ENCODE data around the gene VRK1.

DNA sequence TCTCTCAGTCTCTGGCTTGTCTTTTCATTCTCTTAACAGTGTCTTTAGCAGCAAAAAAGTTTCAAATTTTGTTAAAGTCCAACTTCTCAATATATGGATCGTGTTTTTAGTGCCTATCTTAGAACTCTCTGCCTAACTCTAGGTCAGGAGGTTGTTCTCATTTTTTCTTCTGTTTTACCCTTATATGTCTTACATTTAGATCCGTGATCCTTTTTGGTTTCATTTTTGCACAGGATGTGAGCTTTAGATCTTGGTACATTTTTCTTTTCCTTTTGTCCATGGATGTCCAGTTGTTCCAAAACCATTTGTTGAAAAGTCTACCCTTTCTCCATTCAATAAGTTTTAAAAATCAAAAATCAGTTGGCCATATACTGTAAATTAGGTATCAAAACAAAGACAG, 6.8 kb downstream of the VRK1 start:
- TF ChIP-seq FOXK1 (CRISPR knock-in tag; IDR thresholded peaks at IDR 0.05) (no peak), ESRRA (CRISPR knock-in tag; IDR thresholded peaks at IDR 0.05; ENCODE audit: borderline replicate concordance) (no peak)
- TF ChIP-seq, protein P1, sequence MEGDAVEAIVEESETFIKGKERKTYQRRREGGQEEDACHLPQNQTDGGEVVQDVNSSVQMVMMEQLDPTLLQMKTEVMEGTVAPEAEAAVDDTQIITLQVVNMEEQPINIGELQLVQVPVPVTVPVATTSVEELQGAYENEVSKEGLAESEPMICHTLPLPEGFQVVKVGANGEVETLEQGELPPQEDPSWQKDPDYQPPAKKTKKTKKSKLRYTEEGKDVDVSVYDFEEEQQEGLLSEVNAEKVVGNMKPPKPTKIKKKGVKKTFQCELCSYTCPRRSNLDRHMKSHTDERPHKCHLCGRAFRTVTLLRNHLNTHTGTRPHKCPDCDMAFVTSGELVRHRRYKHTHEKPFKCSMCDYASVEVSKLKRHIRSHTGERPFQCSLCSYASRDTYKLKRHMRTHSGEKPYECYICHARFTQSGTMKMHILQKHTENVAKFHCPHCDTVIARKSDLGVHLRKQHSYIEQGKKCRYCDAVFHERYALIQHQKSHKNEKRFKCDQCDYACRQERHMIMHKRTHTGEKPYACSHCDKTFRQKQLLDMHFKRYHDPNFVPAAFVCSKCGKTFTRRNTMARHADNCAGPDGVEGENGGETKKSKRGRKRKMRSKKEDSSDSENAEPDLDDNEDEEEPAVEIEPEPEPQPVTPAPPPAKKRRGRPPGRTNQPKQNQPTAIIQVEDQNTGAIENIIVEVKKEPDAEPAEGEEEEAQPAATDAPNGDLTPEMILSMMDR (IDR thresholded peaks at IDR 0.05) = no peak

All from WTC11 (cell line).